Lower lobe of right lung (tissue), 2 donors: Measurements from ENCODE around the gene LMTK2. TPM values are rescaled to one million over a fixed set of nuclear protein-coding genes. Genes with fewer than 3 reads are reported as not detected.

Experiments
- ATAC-seq, 2 donors: fragments of 200-7000 bp; cut with Tn5 transposase; one replicate each; pipeline ENCODE4 v1.9.1; 2020 to 2022; ENCODE audit warnings: mild to moderate bottlenecking in 2 of 2, moderate library complexity in 2 of 2
- DNase-seq: peaks from one replicate; pipeline ENCODE4 v3.0.0-alpha.2; 2020
- H3K27ac ChIP-seq: fragments of 200-600 bp; one replicate; pipeline ENCODE4 v1.8.0; 2022
- H3K27me3 ChIP-seq: fragments of 200-600 bp; one replicate; pipeline ENCODE4 v1.8.0; 2022; ENCODE audit warnings: low read depth
- H3K36me3 ChIP-seq: fragments of 200-600 bp; one replicate; pipeline ENCODE4 v1.8.0; 2022; ENCODE audit warnings: mild to moderate bottlenecking
- H3K4me1 ChIP-seq: fragments of 200-600 bp; one replicate; pipeline ENCODE4 v1.8.0; 2022
- H3K4me3 ChIP-seq: fragments of 200-600 bp; one replicate; pipeline ENCODE4 v1.8.0; 2022; ENCODE audit warnings: mild to moderate bottlenecking
- H3K9me3 ChIP-seq: fragments of 200-600 bp; one replicate; pipeline ENCODE4 v1.8.0; 2022
- CTCF ChIP-seq: fragments of 200-600 bp; IDR thresholded peaks from one replicate; pipeline ENCODE4 v1.8.0; 2022; ENCODE audit warnings: antibody characterized with exemption, mild to moderate bottlenecking
- intact Hi-C: fragments of 100-400 bp; cut with DNase I; formaldehyde crosslinking; loops from one replicate; pipeline ENCODE4 v1.11.0; 2022
- total RNA-seq: library from RNA; stranded (reverse); fragmentation: NEBNext Ultra II Directional; extraction: Animal tissue kit (Norgen Biotek cat#: 25700); gene quantifications from one replicate; pipeline ENCODE4 v1.2.1, GENCODE V29; 2021
- donor health status: DM: no; HTN: yes; CAD: no; lungs with severe emphysema.

The LMTK2 gene
- total RNA-seq, 1 donor from 2014 or later: 24.5 TPM

GRCh38 chr7:98175260-98175940 lies 68.7 kb downstream of the LMTK2 start:
- peaks cover 20% of the 10 kb centered on the region for H3K4me1 ChIP-seq
- peaks cover 36% of the 10 kb centered on the region for H3K36me3 ChIP-seq
- no peak for TF ChIP-seq CTCF
- no peak overlapping the region for H3K27ac ChIP-seq
- ATAC-seq (no peak), DNase-seq (no peak)
- H3K27me3 ChIP-seq: no peaks in the 10 kb centered on the region
- intact Hi-C loops: no loop called here
- H3K9me3 ChIP-seq: no peaks in the 10 kb centered on the region
- H3K4me3 ChIP-seq: no peak overlapping the region

DNA sequence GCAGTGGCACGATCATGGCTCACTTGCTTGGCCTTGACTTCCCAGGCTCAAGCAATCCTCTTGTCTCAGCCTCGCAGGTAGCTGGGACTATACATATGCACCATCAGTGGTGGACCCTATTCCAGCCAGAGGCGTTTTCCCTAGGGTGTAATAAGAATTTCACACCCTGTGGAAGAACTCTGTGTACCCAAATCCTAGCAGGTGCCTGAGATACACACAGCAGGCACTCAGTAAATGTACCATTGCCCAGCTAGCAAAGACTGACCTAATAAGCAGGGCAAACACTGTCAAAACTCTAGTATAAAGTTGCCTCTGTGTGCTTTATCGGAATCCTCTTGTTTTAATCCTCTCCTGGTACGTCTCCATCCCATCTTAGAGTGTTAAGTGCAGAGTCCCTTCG lies 70.9 kb downstream of the LMTK2 start:
- intact Hi-C loops: no loop called here
- Histone ChIP-seq H3K27me3 (no peaks in the 10 kb centered on the region), H3K27ac (peak overlapping the region; percentile 74), H3K4me1 (peaks cover 20% of the 10 kb centered on the region), H3K4me3 (no peak overlapping the region), H3K36me3 (peaks cover 24% of the 10 kb centered on the region), H3K9me3 (no peaks in the 10 kb centered on the region)
- DNase-seq (no peak), ATAC-seq (peak in 1 of 2 donors; percentile 36)
- no peak for TF ChIP-seq CTCF

- ATAC-seq (peak; percentile 93 to 95), DNase-seq (peak; percentile 91)
- H3K27ac ChIP-seq: peak overlapping the region; percentile 74
- intact Hi-C loops: no loop called here
- no peak overlapping the region for H3K4me3 ChIP-seq
- peaks cover 19% of the 10 kb centered on the region for H3K36me3 ChIP-seq
- TF ChIP-seq CTCF: no peak
- H3K9me3 ChIP-seq: no peaks in the 10 kb centered on the region
- H3K4me1 ChIP-seq: peaks cover 17% of the 10 kb centered on the region
- no peaks in the 10 kb centered on the region for H3K27me3 ChIP-seq
Measured at GRCh38 chr7:98178321-98178720, 71.7 kb downstream of the LMTK2 start.

DNA sequence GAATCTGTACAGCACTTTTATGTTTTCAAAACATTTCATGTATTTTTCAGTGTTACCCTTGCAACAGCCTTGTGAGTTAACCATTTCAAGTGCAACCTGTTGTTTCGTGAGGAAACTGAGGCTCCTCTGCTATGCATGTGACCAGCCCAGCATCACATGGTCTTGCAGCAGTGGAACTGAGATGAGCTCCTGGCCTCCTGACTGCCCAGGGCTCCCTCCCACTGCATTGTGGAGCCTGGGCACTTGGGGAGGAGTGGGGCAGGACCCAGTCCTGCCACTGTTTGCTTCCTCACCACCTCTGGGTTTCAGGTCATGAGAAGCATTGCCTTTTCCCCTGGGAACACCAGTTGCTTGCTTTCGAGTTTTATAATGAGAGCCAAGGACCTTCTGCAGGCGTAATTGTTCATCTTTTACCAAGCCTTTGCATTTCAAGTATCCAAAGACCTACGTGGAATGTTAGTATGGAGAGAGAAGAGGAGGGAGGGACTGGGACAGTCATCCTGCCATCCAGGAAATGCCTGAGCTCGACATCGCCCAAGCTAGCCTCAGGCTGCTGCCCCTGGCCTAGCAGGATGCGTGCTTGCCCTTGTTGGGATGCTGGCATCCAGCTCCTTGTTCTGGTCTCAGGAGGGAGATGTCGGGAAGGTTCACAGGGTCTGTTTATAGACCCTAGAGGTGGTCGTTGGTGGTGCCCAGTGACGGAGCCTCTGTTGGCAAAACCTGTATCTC lies 72.3 kb downstream of the LMTK2 start:
- H3K27ac ChIP-seq: peak overlapping the region; percentile 74
- no peak for TF ChIP-seq CTCF
- peaks cover 19% of the 10 kb centered on the region for H3K36me3 ChIP-seq
- intact Hi-C loops: no loop called here
- DNase-seq: no peak
- H3K4me1 ChIP-seq: peaks cover 11% of the 10 kb centered on the region
- no peaks in the 10 kb centered on the region for H3K9me3 ChIP-seq
- ATAC-seq: peak; percentile 36 to 50
- H3K4me3 ChIP-seq: no peak overlapping the region
- no peaks in the 10 kb centered on the region for H3K27me3 ChIP-seq

- Histone ChIP-seq H3K36me3 (peaks cover 7% of the 10 kb centered on the region), H3K4me3 (no peak overlapping the region), H3K27me3 (no peaks in the 10 kb centered on the region), H3K27ac (no peak overlapping the region), H3K9me3 (no peaks in the 10 kb centered on the region), H3K4me1 (no peaks in the 10 kb centered on the region)
- intact Hi-C loops: no loop called here
- ATAC-seq (no peak), DNase-seq (no peak)
- no peak for TF ChIP-seq CTCF
Measured at GRCh38 chr7:98180751-98181150, 74.1 kb downstream of the LMTK2 start.
